Renal cortical epithelial cell (primary cell): Measurements from ENCODE around the gene FOXP1. TPM values are rescaled to one million over a fixed set of nuclear protein-coding genes. Genes with fewer than 3 reads are reported as not detected.
"Not testable (repeated sequence)": the region's sequence is repeated elsewhere in the genome, so short reads cannot be mapped to it uniquely, and the experiment has no call there.

Source experiments
- DNase-seq: peaks from one replicate; pipeline ENCODE4 v3.0.0-alpha.2; 2011; ENCODE audit warnings: low read depth
- total RNA-seq: library from RNA; depleted of rRNA; stranded (reverse); fragments of >200 nt; gene quantifications from 2 replicates; pipeline ENCODE4 v1.2.3, GENCODE V29; 2014

FOXP1 gene
- total RNA-seq, 1 donor from 2014 or later, result 56.5 TPM

DNA sequence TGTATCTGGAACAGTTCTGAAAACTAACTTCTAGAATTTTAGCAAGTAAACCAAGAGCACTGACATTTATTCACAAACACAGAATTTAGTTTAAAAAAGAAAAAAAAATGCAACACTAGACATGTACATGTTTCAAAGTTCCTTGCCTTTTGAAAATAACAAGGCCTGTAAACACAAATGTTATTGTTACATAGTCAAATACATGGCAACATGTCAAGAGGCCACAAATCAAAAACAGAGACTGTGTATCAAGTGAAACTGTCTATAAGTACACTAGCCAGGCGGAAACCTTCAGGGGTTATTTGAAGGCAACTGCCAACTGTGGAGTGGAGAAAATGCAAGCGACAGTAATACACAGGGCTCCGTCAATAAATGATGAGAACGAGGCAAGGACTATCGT, 547.6 kb downstream of the FOXP1 start:
- DNase-seq, result no peak

DNA sequence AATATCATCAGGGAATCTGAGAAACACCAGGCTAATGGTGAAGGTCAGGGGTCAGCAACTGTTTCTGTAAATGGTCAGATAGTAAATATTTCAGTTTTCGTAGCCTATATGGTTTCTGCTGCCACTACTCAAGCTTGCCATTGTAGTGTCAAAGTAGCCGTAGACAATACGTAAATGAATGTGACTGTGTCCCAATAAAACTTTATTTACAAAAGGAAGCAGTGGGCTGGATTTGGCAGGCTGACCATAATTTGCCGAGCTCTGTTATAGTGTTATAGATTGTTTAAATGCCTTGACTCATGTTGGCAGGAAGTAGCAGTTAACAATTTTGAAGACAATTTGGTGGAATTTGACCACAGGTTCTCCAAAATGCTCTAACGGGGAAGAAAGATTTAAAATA, 548.2 kb downstream of the FOXP1 start:
- no peak for DNase-seq

GRCh38 chr3:71033681-71034220, 549.8 kb downstream of the FOXP1 start:
- DNase-seq, result no peak

GRCh38 chr3:71031914-71032521, 551.5 kb downstream of the FOXP1 start:
- DNase-seq, result peak; percentile 21

GRCh38 chr3:71031181-71031580, 552.3 kb downstream of the FOXP1 start:
- DNase-seq, result peak; percentile 40

DNA sequence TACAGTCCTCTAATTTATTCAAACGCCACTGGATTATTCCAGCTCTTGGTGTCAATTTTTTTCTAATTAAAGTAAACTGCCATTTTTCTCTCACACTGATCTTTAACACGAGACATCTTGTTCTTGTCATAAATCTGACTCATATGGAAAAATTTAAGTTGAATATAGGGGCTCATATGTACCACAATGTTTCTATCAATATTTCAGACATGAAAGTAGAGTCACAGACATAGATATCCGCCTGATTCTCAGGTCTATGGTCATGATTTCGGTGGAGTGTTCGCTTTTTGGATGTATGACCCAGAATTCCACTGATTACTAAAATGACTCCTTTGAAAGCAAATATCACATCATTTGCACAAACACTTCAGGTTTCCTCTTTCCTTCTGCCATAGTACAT, 552.8 kb downstream of the FOXP1 start:
- DNase-seq, result no peak

- no peak for DNase-seq
These were observed 553.8 kb downstream of the FOXP1 start for GRCh38 chr3:71029770-71030169.

DNA sequence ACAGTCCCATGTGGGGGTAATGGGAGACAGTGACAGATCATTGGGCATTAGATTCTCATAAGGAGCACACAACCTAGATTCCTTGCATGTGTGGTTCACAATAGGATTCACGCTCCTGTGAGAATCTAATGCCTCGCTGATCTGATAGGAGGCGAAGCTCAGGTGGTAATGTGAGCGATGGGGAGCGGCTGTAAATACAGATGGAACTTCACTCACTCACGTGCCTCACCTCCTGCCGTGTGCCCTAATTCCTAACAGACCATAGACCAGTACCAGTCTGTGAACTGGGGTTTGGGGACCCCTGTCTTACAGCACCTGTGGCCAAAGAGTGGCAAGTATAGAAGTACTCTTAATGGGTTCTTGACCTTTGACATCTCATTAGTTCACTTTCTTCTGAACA, 554.7 kb downstream of the FOXP1 start:
- DNase-seq, result no peak

DNA sequence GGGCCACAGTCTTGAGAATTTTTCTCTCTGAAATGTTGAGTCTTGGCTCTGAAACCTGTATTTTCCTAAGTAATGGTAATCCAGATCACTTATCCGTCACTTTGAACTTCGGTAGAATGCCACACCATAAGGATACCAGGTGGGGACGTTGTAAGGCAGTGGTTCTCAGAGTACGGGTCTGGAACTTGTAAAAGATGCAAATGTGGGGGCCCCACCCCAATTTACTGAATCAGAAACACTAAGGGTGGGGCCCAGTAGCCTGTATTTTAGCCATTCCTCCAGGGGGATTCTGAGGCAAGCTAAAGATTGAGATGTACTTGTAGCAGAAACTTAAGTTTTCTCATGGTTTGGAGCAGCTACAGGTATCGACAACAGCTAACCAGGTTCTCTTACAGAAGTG, 555.3 kb downstream of the FOXP1 start:
- no peak for DNase-seq

DNA sequence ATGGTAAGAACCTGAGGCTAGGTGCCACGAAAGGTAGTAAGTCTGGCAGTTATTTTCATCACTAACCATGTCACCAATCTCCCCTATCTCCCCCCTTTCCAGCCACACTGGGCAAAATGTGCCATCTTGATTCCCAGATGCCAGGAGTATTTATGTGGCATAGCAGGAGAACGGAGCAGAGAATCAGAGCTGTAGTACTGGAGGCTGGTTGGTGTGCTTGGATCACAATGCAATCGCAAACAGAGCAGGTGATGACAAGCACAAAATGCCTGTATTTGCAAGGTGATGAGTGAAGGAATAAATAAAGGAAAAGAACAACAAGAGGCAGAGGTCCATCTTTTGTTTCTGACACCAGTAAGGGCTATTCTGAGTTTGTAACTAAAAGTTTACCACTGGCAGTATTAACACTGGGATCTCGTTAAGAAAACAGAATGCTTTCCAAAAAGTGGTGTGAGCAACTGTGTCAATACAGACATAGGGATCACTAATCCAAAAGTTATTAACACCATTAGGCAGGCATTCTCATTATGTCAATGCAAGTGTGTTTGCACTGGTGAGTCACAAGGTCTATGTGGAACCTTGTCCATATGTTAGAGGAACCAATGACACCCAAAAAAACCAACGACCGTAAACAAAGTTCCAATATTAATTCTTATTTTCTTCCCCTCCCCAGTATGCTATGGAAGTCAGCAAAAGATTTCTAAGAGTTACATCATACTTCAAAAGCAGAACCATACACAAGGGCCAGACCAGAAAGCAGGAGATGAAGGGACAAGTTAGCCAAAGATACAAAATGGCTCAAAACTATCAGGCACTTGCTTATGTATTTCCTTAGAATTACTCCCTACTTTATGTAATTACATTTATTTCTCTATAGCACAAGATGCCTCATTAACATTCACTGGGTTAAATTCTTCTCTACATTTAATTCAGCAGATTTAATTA, 556.6 kb downstream of the FOXP1 start:
- DNase-seq, result peak; percentile 52

GRCh38 chr3:71025516-71025915, 558.0 kb downstream of the FOXP1 start:
- DNase-seq, result peak; percentile 27

DNA sequence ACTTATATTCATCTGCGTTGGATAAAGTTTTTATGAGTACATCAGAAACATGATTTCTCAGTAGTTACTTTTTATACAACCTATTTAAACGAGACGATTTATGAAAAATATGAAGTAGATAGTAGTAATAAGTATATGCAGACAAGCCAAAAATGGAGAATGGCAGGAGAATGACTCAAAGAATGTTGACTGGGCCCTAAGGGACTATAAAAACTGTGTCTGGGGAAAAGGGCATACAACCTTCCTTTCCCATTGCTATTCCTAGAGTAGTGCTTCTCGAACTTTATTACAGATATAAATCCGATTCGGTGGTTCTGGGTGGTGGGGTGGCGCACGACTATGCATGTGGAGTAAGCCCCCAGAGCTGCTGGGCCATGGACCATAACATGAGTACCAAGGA, 558.5 kb downstream of the FOXP1 start:
- no peak for DNase-seq

DNA sequence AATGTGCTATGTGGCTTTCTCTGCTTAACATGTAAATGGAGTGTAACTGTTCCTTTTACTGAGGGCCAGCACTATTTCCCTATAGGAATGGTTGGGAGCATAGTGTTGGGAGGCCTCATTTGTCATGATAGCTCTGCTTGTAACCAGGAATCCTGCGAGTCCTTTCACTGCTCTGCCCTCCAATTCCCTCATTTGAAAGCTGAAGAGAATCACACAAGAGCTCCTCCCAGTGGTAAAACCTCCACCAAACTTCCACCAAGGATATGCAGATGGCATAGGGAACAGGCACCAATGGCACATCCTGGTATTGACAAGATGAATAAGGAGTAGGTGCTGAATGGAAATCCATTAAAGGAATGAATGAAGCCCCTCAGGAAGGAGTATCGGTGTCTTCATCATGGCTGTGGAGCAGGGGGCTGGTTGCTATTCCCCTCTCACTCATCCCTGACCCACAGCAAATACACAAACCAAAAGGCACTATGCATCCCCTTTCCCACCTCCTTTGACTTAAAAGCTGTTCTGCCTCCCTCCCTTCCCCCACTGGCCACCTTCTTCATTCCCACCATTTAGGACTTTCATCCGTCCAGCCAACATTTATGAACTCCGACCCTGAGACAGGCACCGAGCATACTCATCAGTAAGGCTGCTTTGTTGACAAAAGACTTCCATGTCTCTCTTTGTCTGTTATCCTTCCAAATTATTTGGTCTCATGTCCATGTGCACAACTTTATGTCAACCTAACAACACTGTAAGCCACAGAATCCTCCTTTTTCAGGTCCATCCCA, 560.8 kb downstream of the FOXP1 start:
- peak; percentile 36 for DNase-seq

DNA sequence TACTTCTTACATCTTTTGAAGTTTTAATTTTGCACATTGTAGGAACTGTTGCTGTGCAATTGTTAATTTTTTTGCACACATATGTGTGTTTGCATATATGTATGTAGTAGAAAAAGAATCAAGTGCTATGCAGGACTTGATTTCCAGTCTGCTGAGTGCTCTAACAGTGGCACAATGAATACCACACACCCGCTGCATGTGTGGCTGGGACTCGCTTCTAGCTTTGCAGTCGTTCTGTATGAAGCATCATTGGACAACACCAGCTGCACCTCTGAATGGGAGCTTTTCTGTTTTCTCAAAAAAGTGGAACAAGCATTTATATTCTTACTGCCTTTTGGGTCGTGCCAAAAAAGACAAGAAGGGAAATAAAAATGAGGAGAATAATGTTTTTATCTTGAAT, 564.7 kb downstream of the FOXP1 start:
- DNase-seq, result no peak

DNA sequence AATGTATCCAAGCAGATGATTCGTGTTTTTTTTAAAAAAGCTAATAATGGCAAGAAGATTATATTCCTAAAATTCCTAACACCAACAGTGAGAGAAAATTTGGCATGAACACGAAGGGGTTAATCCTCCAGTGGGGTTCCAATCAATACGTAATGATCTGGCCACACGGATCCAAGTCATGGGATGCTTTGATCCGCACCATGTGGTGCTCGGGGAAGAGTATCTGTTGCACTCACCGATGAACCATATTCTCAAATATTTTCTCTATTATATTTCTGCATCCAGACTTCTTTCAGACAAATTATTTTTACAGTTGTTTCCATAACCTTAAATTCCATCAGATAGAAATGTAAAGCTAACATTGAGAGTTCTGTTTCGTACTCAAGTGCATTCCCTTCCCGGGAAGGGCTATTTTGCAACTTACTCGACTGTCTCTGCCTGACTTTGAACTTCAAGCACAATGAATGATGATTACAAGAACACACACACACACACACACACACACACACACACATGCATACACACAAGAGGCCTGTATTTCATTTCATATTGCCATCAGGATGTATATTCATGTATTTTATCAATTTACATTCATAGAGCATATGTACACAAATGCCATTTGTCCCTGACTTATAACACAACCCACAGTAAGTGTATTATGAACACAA, 567.2 kb downstream of the FOXP1 start:
- DNase-seq, result no peak

- not testable (repeated sequence) for DNase-seq
These were observed 568.9 kb downstream of the FOXP1 start for GRCh38 chr3:71014616-71015015.

GRCh38 chr3:71012971-71013370, 570.6 kb downstream of the FOXP1 start:
- DNase-seq, result no peak

DNA sequence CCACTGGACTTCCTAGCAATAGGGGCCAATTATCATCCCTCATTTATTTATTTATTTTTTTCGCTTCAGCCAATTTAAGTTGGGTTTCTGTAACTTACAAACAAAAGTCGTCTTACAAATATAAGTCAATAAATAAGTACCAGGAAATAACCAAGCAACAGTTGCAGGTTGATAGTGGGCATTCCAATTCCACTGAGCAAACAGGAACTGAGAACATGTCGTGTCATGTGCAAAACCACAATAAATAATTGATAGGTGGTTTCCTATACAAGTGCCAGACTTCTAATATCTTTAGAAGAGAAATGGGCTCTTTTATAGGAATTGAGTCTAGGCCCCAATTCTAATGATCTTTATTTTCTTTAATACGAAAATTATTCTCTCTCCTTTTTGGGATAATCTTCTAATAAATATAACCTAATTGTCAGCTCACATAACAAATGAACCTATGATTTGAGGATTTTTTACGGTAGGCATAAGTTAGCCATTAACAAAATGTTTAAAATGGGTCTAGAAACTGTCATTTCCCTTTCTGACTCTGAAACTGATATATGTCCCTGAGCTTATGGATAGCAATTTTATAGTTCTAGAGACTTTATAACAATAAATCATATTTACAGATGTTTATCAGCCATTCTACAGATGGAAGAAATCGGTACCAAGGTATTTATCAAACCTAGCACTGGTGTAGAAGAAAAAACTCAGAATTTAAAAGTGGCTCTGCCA, 571.8 kb downstream of the FOXP1 start:
- DNase-seq, result peak; percentile 78

DNA sequence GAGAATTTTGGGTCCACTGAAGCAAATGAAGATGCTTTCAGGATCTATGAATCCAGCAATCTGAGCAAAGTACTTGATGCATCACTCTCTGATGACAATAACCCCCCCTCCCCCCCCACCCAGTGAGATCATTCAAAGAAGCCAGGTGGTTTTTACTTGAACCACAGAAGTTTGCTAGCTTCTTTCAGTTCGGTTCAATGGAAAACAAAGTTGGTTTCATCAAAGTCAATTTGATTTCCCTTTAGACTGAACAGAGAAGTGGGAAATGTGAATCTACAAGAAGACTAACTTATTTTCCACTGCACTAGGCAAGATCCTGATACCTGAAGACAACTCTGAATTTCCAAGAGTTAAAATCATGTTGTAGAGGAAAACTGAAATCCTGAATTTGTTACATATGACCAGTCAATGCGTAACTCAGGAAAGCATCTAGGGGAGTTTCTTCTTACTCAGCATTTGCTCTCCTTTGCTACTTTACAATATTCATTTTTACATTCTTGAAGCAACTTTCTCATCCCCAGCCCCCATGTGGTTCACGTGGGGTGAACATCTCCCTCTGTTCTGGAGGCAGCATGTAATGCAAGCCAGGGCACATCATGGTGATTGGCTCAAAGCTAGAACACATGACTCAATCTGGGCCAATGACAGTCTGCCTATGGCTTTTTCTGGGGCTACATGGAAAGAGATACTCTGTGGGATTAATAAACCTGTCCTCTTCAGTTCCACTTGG, 572.6 kb downstream of the FOXP1 start:
- DNase-seq, result no peak

- no peak for DNase-seq
These were observed 575.1 kb downstream of the FOXP1 start for GRCh38 chr3:71008350-71008935.
